HepG2 (cell line): ENCODE results near the gene SALL4. TPM values are rescaled to one million over a fixed set of nuclear protein-coding genes. Genes with fewer than 3 reads are reported as not detected.

Experiments used
- CREM ChIP-seq, 2 experiments: sonication (generic) in 1 of 2; formaldehyde crosslinking in 1 of 2; IDR thresholded peaks; 2 replicates each; pipeline versions ENCODE4 v1.4.0 to v1.6.1; 2016 to 2020; ENCODE audit warnings: antibody characterized with exemption in 1 of 2, mild to moderate bottlenecking in 1 of 2, missing genetic modification reagents in 1 of 2
- FOXO4 ChIP-seq: sonication (generic); formaldehyde crosslinking; conservative IDR thresholded peaks from 2 replicates; pipeline ENCODE4 v1.8.1; 2023; ENCODE audit warnings: missing genetic modification reagents
- HCFC1 ChIP-seq: fragments of 150-350 bp; IDR thresholded peaks from 2 replicates; pipeline ENCODE4 v1.6.1; 2014; ENCODE audit warnings: low read depth, low read length
- MXD1 ChIP-seq: sonication (generic); formaldehyde crosslinking; IDR thresholded peaks from 2 replicates; pipeline ENCODE4 v1.4.0; 2020; ENCODE audit warnings: mild to moderate bottlenecking, missing genetic modification reagents
- NCOA5 ChIP-seq: sonication (generic); formaldehyde crosslinking; IDR thresholded peaks from 2 replicates; pipeline ENCODE4 v1.4.0; 2020; ENCODE audit warnings: missing genetic modification reagents
- STAT6 ChIP-seq: sonication (generic); formaldehyde crosslinking; IDR thresholded peaks from 2 replicates; pipeline ENCODE4 v1.4.0; 2020; ENCODE audit warnings: missing genetic modification reagents, mild to moderate bottlenecking, borderline replicate concordance
- SUZ12 ChIP-seq: fragments of 150-350 bp; IDR thresholded peaks from 2 replicates; pipeline ENCODE4 v1.6.1; 2014; ENCODE audit warnings: low read depth, low read length
- ZBTB39 ChIP-seq: sonication (generic); formaldehyde crosslinking; IDR thresholded peaks from 2 replicates; pipeline ENCODE4 v1.5.0; 2020; ENCODE audit warnings: missing genetic modification reagents
- ZNF646 ChIP-seq: sonication (generic); formaldehyde crosslinking; IDR thresholded peaks from 2 replicates; pipeline ENCODE4 v1.9.0; 2021; ENCODE audit warnings: mild to moderate bottlenecking, missing genetic modification reagents
- ZSCAN12 ChIP-seq: sonication (generic); formaldehyde crosslinking; IDR thresholded peaks from 2 replicates; pipeline ENCODE4 v1.9.0; 2021; ENCODE audit warnings: mild to moderate bottlenecking, missing genetic modification reagents
- polyA plus RNA-seq, 8 experiments: library from polyadenylated mRNA; depleted of rRNA in 3 of 8; stranded (reverse) in 7 of 8; unstranded in 1 of 8; fragments of >200 nt; fragmentation: Illumina TruSeq in 4 of 8; extraction: Trizol in 4 of 8; gene quantifications; 2 replicates each; pipeline versions ENCODE4 v1.2.1 to v1.2.3, GENCODE V29; 2011 to 2016; ENCODE audit warnings: low read depth in 4 of 8, missing spikeins in 1 of 8, mixed read lengths in 1 of 8; ENCODE audit not compliant: insufficient read depth in 1 of 8
- total RNA-seq, 5 experiments: library from RNA; depleted of rRNA; stranded (reverse); fragments of >200 nt; fragmentation: Illumina TruSeq; extraction: Trizol; gene quantifications; 2 replicates each; pipeline ENCODE4 v1.2.3, GENCODE V29; 2016; ENCODE audit warnings: low read depth in 1 of 5

Gene SALL4
- total and polyA plus RNA-seq, 2 of the 13 experiments (the other 11 are each of a cell fraction or from before 2014, with no cell fraction given): 0.33 to 1.8 TPM

- TF ChIP-seq MXD1 (CRISPR knock-in tag) (peak; percentile 63; the same call in 1 of the 2 replicates), HCFC1 (no peak), CREM (IDR thresholded peaks at IDR 0.05) (no peak), CREM (CRISPR knock-in tag; IDR thresholded peaks at IDR 0.05) (no peak), FOXO4 (CRISPR knock-in tag) (no peak), ZSCAN12 (CRISPR knock-in tag) (0 out of 2 replicates have a peak, but pooled peaks have one; percentile 64), ZBTB39 (CRISPR knock-in tag) (peak; percentile 37; the same call in 1 of the 2 replicates), SUZ12 (no peak), NCOA5 (CRISPR knock-in tag) (no peak), STAT6 (peak; percentile 65; the same call in 1 of the 2 replicates), ZNF646 (CRISPR knock-in tag) (peak; percentile 21; the same call in 1 of the 2 replicates)
These were observed 2.1 kb downstream of the SALL4 start (continued) for GRCh38 chr20:51800060-51800871.
